Measurements from ENCODE around the gene SLC39A10. TPM values are rescaled to one million over a fixed set of nuclear protein-coding genes. Genes with fewer than 3 reads are reported as not detected.

Gene SLC39A10
- total and polyA plus RNA-seq, 9 of the 15 experiments (the other 6 are each of a cell fraction or from before 2014, with no cell fraction given), result 12.5 to 40.1 (median 23.1) TPM

DNA sequence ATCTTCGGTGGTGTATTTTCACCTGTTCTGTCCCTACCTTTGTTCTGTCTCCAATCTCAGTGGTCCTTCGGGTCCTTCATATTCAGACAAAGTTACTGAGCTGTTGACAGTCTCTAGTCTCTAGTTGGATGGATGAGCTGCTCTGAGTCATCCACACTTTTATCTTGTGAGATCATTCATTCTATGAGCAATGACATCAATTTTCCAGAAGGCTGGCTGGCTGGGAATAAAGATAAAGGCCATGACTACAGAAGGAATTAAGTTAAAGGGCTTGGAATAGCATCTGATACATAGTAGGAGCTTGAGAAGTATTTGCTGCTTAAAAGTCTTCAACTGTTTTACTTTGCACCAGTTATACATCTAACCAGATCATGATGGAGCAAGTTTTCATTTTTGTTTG is 43.1 kb upstream of the SLC39A10 start (continued):
- TF ChIP-seq POLR2H (tag; IDR thresholded peaks at IDR 0.05; ENCODE audit: low read depth), result no peak
- peak in 1 of 2 experiments; percentile 54; a peak in 1 of 3 replicates for TF ChIP-seq CBX3 (IDR thresholded peaks at IDR 0.05; ENCODE audit: borderline replicate concordance in 1 of 2, low read length in 2 of 2)
- TF ChIP-seq HDAC2 (IDR thresholded peaks at IDR 0.05), result peak; percentile 38; the same call in 1 of the 2 replicates
- TF ChIP-seq SMARCA5 (IDR thresholded peaks at IDR 0.05), result no peak
- TF ChIP-seq HDAC8 (tag; IDR thresholded peaks at IDR 0.05), result no peak
- no peak for TF ChIP-seq ILF3 (IDR thresholded peaks at IDR 0.05; ENCODE audit: borderline replicate concordance)
- no peak for TF ChIP-seq ZNF184 (CRISPR knock-in tag; IDR thresholded peaks at IDR 0.05)
- peak; percentile 63 for TF ChIP-seq POLR2AphosphoS5 (IDR thresholded peaks at IDR 0.05; ENCODE audit: control insufficient read depth, insufficient read depth, low read depth, low read length)
- no peak for TF ChIP-seq SRSF7 (optimal IDR thresholded peaks at IDR 0.05; ENCODE audit: low read depth, low read length)
- no peak for TF ChIP-seq HLTF (IDR thresholded peaks at IDR 0.05)
- TF ChIP-seq CHCHD3 (CRISPR knock-in tag; IDR thresholded peaks at IDR 0.05), result no peak
- peak; percentile 86 for TF ChIP-seq EP300 (IDR thresholded peaks at IDR 0.05; ENCODE audit: low read length)
- TF ChIP-seq NFIC (IDR thresholded peaks at IDR 0.05), result peak; percentile 37; the same call in 1 of the 2 replicates
- TF ChIP-seq IFI16 (CRISPR knock-in tag; IDR thresholded peaks at IDR 0.05), result no peak
- no peak for TF ChIP-seq RERE (CRISPR knock-in tag; IDR thresholded peaks at IDR 0.05; ENCODE audit: borderline replicate concordance)
- TF ChIP-seq ZNF395 (CRISPR knock-in tag; IDR thresholded peaks at IDR 0.05), result no peak
- no peak for TF ChIP-seq CREBBP (IDR thresholded peaks at IDR 0.05; ENCODE audit: low read depth, low read length)
- TF ChIP-seq MED1 (CRISPR knock-in tag; IDR thresholded peaks at IDR 0.05; ENCODE audit: borderline replicate concordance), result no peak
- TF ChIP-seq FOXP1 (CRISPR knock-in tag; IDR thresholded peaks at IDR 0.05), result no peak
- peak; percentile 91 for TF ChIP-seq DPF2 (IDR thresholded peaks at IDR 0.05)
- peak; percentile 76 for TF ChIP-seq TAL1 (IDR thresholded peaks at IDR 0.05)

Measured in K562 (cell line).